Loucy (cell line): ENCODE measurements around the gene TBCE.

Experiments used
- H2AFZ ChIP-seq: fragments of 200-600 bp; sonication (generic); 2 replicates; pipeline ENCODE4 v1.6.0; 2016; ENCODE audit warnings: antibody characterized with exemption, mild to moderate bottlenecking, low read length, moderate library complexity
- H3F3A ChIP-seq: fragments of 200-600 bp; 2 replicates; pipeline ENCODE4 v1.6.0; 2016; ENCODE audit warnings: antibody characterized with exemption, low read depth, mild to moderate bottlenecking
- H3K27me3 ChIP-seq: fragments of 200-600 bp; sonication (generic); 2 replicates; pipeline ENCODE4 v1.6.1; 2014; ENCODE audit warnings: low read length, mild to moderate bottlenecking; ENCODE audit not compliant: insufficient read depth, poor library complexity, severe bottlenecking
- H3K36me3 ChIP-seq: fragments of 200-600 bp; sonication (generic); 2 replicates; pipeline ENCODE4 v1.6.1; 2016; ENCODE audit warnings: low read length; ENCODE audit not compliant: insufficient read depth
- H3K4me1 ChIP-seq: fragments of 200-600 bp; sonication (generic); 2 replicates; pipeline ENCODE4 v1.5.1; 2014; ENCODE audit warnings: low read length, mild to moderate bottlenecking; ENCODE audit not compliant: insufficient read depth, poor library complexity, severe bottlenecking
- H3K4me2 ChIP-seq: fragments of 200-600 bp; sonication (generic); 2 replicates; pipeline ENCODE4 v1.6.0; 2014; ENCODE audit warnings: antibody characterized with exemption, low read length, low read depth, mild to moderate bottlenecking; ENCODE audit not compliant: poor library complexity, severe bottlenecking
- H3K4me3 ChIP-seq: fragments of 200-600 bp; sonication (generic); 2 replicates; pipeline ENCODE4 v1.5.1; 2014; ENCODE audit warnings: low read length, mild to moderate bottlenecking, mixed read lengths; ENCODE audit not compliant: poor library complexity, severe bottlenecking
- H3K79me2 ChIP-seq: fragments of 200-600 bp; sonication (generic); 2 replicates; pipeline ENCODE4 v1.6.1; 2014; ENCODE audit warnings: low read length; ENCODE audit not compliant: insufficient read depth
- H3K9ac ChIP-seq: fragments of 200-600 bp; sonication (generic); 2 replicates; pipeline ENCODE4 v1.6.0; 2014; ENCODE audit warnings: mild to moderate bottlenecking, low read depth, low read length, moderate library complexity; ENCODE audit not compliant: poor library complexity, severe bottlenecking
- H3K9me2 ChIP-seq: fragments of 200-600 bp; sonication (generic); replicated peaks from 2 replicates; pipeline ENCODE4 v1.6.1; 2016; ENCODE audit warnings: low read depth, low read length, mixed read lengths
- H3K9me3 ChIP-seq: fragments of 200-600 bp; sonication (generic); 2 replicates; pipeline ENCODE4 v1.6.1; 2014; ENCODE audit warnings: mild to moderate bottlenecking, antibody characterized with exemption, low read length, low read depth; ENCODE audit not compliant: insufficient read depth
- H4K20me1 ChIP-seq: fragments of 200-600 bp; sonication (generic); 2 replicates; pipeline ENCODE4 v1.6.0; 2014; ENCODE audit warnings: antibody characterized with exemption, low read length, mild to moderate bottlenecking; ENCODE audit not compliant: insufficient read depth, poor library complexity, severe bottlenecking
- EZH2phosphoT487 ChIP-seq: fragments of 200-600 bp; IDR thresholded peaks from 2 replicates; pipeline ENCODE4 v1.6.1; 2018; ENCODE audit warnings: antibody characterized with exemption, mild to moderate bottlenecking, moderate library complexity, borderline replicate concordance
- TF ChIP-seq, protein P1 (sequence below): fragments of 200-600 bp; sonication (generic); conservative IDR thresholded peaks from 2 replicates; pipeline ENCODE4 v1.5.1; 2014; ENCODE audit warnings: mild to moderate bottlenecking, antibody characterized with exemption, low read length

TBCE gene

DNA sequence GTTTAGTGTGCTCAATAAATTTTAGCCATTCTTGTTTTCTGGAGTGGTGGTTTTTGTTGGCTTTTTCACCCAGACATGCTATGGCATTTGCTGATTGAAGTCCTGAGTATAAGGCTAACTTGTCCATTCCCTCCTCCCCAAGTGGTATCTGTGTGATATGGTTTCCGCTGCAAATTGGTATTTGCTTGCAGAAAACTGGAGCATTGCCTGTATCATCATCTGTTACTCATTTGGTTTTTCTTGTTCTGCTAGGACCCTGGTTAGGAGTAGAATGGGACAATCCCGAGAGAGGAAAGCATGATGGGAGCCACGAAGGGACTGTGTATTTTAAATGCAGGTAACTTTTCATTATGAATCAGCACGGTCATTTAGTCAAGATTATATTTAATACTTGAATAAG is 34.0 kb downstream of the TBCE start:
- Histone ChIP-seq H3F3A (no peaks in the 10 kb centered on the region), H3K27me3 (no peaks in the 10 kb centered on the region), H3K4me3 (no peak overlapping the region), H3K4me2 (no peak overlapping the region), H3K79me2 (peaks cover 33% of the 10 kb centered on the region), H3K36me3 (no peaks in the 10 kb centered on the region; the same call in 1 of the 2 replicates), H2AFZ (no peak overlapping the region), H4K20me1 (no peaks in the 10 kb centered on the region), H3K9ac (no peak overlapping the region), H3K9me3 (no peaks in the 10 kb centered on the region), H3K9me2 (no peaks in the 10 kb centered on the region), H3K4me1 (no peaks in the 10 kb centered on the region)
- TF ChIP-seq, protein P1, sequence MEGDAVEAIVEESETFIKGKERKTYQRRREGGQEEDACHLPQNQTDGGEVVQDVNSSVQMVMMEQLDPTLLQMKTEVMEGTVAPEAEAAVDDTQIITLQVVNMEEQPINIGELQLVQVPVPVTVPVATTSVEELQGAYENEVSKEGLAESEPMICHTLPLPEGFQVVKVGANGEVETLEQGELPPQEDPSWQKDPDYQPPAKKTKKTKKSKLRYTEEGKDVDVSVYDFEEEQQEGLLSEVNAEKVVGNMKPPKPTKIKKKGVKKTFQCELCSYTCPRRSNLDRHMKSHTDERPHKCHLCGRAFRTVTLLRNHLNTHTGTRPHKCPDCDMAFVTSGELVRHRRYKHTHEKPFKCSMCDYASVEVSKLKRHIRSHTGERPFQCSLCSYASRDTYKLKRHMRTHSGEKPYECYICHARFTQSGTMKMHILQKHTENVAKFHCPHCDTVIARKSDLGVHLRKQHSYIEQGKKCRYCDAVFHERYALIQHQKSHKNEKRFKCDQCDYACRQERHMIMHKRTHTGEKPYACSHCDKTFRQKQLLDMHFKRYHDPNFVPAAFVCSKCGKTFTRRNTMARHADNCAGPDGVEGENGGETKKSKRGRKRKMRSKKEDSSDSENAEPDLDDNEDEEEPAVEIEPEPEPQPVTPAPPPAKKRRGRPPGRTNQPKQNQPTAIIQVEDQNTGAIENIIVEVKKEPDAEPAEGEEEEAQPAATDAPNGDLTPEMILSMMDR = no peak

DNA sequence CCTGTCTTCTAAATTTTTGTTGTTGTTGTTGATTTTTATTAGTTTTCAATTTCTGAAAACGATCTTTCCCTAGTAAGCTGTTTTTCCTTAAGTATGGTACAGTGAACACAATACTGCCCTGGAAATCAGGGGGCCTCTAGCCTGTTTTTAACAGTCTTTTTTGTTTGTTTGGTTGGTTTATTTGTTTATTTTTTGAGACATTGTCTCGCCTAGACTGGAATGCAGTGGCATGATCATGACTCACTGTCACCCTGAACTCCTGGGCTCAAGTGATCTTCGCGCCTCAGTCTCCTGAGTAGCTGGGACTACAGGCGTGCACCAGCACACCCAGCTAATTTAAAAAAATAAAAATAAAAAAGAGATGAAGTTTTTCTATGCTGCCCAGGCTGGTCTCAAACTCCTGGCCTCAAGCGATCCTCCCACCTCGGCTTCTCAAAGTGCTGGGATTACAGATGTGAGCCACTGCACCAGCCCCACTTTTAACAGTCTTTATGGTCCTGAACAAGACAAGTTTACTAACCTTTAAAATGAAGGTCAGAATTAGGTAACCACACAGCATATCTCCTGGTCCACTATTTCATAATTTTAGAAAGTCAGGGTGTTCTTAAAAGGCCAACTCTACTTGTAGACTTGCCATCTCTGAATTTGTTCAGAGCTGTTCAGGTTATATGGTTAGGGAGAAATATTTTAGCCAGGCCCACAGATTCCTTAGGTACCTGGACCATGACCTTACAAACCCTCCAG is 35.4 kb downstream of the TBCE start:
- no peaks in the 10 kb centered on the region for H4K20me1 ChIP-seq
- H3K4me1 ChIP-seq = no peaks in the 10 kb centered on the region
- H3K9me2 ChIP-seq = no peaks in the 10 kb centered on the region
- no peak for TF ChIP-seq EZH2phosphoT487
- TF ChIP-seq, protein P1 = no peak
- no peaks in the 10 kb centered on the region for H3K9me3 ChIP-seq
- H3K9ac ChIP-seq = no peak overlapping the region
- peaks cover 29% of the 10 kb centered on the region for H3K79me2 ChIP-seq
- no peaks in the 10 kb centered on the region for H3F3A ChIP-seq
- H3K4me2 ChIP-seq = no peak overlapping the region
- H2AFZ ChIP-seq = no peak overlapping the region
- no peak overlapping the region for H3K4me3 ChIP-seq
- H3K36me3 ChIP-seq = no peaks in the 10 kb centered on the region; the same call in 1 of the 2 replicates
- no peaks in the 10 kb centered on the region for H3K27me3 ChIP-seq

DNA sequence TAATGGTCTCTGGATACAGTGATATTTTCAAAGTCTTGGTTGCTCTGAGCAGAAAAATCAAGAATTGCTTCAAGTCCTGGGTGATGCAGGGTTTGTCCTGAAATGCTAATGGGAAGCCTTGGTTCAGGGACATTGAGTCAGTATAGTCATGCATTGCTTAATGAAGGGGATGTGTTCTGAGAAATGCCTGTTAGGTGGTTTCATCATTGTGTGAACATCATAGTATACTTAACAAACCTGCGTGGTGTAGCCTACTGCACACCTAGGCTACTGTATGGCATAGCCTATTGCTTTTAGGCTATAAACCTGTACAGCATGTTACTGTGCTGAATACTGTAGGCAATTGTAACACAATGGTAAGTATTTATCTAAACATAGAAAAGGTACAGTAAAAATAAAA is 36.4 kb downstream of the TBCE start:
- Histone ChIP-seq H3K9me2 (no peaks in the 10 kb centered on the region), H4K20me1 (no peaks in the 10 kb centered on the region), H3K4me1 (no peaks in the 10 kb centered on the region), H3K4me2 (no peak overlapping the region), H3K4me3 (no peak overlapping the region), H3K9me3 (no peaks in the 10 kb centered on the region), H3K27me3 (no peaks in the 10 kb centered on the region), H3K9ac (no peak overlapping the region), H3K36me3 (no peaks in the 10 kb centered on the region; the same call in 1 of the 2 replicates), H3K79me2 (peaks cover 23% of the 10 kb centered on the region; the same call in 1 of the 2 replicates), H2AFZ (no peak overlapping the region), H3F3A (no peaks in the 10 kb centered on the region)
- TF ChIP-seq EZH2phosphoT487 = no peak
- TF ChIP-seq, protein P1 = no peak
